Measurements from ENCODE around the gene GRM5.

DNA sequence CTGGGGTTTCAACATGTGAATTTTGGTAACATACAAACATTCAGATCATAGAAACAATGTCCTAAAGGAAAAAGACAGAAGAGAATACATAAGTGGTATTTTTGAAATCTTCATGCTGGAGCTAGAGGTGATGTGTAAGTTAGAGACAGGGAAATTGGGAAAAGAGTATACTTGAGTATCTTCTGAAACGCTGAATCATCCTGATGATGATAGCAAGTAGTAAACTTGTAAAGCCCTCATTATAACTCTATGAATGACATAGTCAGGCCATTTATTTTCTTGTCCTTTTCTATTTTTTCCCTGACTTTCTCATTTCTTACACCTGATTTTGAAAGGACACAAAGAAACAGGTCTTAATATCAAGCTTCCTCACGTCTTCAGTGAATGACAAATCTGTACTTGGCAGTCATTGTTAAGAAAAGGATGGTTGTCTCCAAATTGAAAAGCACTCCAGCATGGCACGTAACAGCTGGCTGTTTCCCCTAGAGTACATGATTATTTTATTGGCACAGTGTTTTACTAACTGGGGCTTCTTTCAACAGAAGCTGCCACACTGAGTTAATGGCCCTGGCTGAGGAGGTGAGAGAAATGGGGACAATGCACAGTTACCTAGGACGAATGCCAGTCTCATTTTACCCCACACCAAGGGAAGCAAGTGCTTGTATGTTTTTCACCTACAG lies 587.5 kb downstream of the GRM5 start:
- TF ChIP-seq, protein P1, sequence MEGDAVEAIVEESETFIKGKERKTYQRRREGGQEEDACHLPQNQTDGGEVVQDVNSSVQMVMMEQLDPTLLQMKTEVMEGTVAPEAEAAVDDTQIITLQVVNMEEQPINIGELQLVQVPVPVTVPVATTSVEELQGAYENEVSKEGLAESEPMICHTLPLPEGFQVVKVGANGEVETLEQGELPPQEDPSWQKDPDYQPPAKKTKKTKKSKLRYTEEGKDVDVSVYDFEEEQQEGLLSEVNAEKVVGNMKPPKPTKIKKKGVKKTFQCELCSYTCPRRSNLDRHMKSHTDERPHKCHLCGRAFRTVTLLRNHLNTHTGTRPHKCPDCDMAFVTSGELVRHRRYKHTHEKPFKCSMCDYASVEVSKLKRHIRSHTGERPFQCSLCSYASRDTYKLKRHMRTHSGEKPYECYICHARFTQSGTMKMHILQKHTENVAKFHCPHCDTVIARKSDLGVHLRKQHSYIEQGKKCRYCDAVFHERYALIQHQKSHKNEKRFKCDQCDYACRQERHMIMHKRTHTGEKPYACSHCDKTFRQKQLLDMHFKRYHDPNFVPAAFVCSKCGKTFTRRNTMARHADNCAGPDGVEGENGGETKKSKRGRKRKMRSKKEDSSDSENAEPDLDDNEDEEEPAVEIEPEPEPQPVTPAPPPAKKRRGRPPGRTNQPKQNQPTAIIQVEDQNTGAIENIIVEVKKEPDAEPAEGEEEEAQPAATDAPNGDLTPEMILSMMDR (IDR thresholded peaks at IDR 0.05; ENCODE audit: poor library complexity) = no peak
- TF ChIP-seq EZH2 (IDR thresholded peaks at IDR 0.05; ENCODE audit: borderline replicate concordance) = no peak
- no peak for TF ChIP-seq EZH2phosphoT487 (IDR thresholded peaks at IDR 0.05; ENCODE audit: low read depth, severe bottlenecking, unreplicated experiment)

Measured in hepatocyte (in vitro differentiated cells).